ENCODE data around the gene C7orf33.

DNA sequence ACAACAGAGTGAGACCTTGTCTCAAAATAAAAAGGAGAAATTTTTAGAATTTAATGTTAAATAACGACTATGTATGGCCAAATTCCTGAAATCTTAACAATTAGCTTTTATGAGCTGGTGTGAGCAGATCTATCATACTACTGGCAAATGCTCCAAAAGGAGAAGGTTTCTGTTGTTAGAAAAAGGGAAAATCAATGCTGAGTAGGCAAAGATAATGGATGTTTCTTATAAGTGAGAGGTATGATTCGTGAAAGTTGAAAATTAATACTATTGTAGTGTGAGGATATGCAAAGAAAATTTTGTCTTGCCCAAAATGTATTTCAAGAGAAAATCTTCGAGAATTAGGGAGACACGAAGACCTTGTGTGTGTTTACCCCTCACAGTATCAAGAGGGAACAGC lies 67.4 kb downstream of the C7orf33 start:
- TF ChIP-seq CREB1 (CRISPR knock-in tag; IDR thresholded peaks at IDR 0.05; ENCODE audit: low read depth) (no peak), POLR2AphosphoS5 (IDR thresholded peaks at IDR 0.05; ENCODE audit: low read depth) (no peak), JUNB (IDR thresholded peaks at IDR 0.05; ENCODE audit: unreplicated experiment) (no peak), EZH2 (IDR thresholded peaks at IDR 0.05; ENCODE audit: low read depth, unreplicated experiment) (no peak), EZH2phosphoT487 (IDR thresholded peaks at IDR 0.05; ENCODE audit: unreplicated experiment) (no peak), NANOG (IDR thresholded peaks at IDR 0.05; ENCODE audit: borderline replicate concordance) (no peak), ZNF114 (CRISPR knock-in tag; IDR thresholded peaks at IDR 0.05) (no peak), ZNF462 (CRISPR knock-in tag; IDR thresholded peaks at IDR 0.05) (no peak), ZNF331 (CRISPR knock-in tag; IDR thresholded peaks at IDR 0.05; ENCODE audit: low read depth) (no peak)
- TF ChIP-seq, protein P1, sequence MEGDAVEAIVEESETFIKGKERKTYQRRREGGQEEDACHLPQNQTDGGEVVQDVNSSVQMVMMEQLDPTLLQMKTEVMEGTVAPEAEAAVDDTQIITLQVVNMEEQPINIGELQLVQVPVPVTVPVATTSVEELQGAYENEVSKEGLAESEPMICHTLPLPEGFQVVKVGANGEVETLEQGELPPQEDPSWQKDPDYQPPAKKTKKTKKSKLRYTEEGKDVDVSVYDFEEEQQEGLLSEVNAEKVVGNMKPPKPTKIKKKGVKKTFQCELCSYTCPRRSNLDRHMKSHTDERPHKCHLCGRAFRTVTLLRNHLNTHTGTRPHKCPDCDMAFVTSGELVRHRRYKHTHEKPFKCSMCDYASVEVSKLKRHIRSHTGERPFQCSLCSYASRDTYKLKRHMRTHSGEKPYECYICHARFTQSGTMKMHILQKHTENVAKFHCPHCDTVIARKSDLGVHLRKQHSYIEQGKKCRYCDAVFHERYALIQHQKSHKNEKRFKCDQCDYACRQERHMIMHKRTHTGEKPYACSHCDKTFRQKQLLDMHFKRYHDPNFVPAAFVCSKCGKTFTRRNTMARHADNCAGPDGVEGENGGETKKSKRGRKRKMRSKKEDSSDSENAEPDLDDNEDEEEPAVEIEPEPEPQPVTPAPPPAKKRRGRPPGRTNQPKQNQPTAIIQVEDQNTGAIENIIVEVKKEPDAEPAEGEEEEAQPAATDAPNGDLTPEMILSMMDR (conservative IDR thresholded peaks at IDR 0.05; ENCODE audit: low read depth in 2 of 2) = no peak
- TF ChIP-seq, protein P2, sequence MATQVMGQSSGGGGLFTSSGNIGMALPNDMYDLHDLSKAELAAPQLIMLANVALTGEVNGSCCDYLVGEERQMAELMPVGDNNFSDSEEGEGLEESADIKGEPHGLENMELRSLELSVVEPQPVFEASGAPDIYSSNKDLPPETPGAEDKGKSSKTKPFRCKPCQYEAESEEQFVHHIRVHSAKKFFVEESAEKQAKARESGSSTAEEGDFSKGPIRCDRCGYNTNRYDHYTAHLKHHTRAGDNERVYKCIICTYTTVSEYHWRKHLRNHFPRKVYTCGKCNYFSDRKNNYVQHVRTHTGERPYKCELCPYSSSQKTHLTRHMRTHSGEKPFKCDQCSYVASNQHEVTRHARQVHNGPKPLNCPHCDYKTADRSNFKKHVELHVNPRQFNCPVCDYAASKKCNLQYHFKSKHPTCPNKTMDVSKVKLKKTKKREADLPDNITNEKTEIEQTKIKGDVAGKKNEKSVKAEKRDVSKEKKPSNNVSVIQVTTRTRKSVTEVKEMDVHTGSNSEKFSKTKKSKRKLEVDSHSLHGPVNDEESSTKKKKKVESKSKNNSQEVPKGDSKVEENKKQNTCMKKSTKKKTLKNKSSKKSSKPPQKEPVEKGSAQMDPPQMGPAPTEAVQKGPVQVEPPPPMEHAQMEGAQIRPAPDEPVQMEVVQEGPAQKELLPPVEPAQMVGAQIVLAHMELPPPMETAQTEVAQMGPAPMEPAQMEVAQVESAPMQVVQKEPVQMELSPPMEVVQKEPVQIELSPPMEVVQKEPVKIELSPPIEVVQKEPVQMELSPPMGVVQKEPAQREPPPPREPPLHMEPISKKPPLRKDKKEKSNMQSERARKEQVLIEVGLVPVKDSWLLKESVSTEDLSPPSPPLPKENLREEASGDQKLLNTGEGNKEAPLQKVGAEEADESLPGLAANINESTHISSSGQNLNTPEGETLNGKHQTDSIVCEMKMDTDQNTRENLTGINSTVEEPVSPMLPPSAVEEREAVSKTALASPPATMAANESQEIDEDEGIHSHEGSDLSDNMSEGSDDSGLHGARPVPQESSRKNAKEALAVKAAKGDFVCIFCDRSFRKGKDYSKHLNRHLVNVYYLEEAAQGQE (IDR thresholded peaks at IDR 0.05; ENCODE audit: unreplicated experiment) = no peak
